Nephron (organoid): Measurements from ENCODE around the gene TRH.

Experiments
- H3K27ac Mint-ChIP-seq, 3 experiments: 2 replicates each; pipeline ENCODE4 v1.8.0; 2020; ENCODE audit warnings: mixed read lengths in 3 of 3, mild to moderate bottlenecking in 2 of 3, moderate library complexity in 1 of 3
- H3K27me3 Mint-ChIP-seq: 2 replicates; pipeline ENCODE4 v1.8.0; 2021; ENCODE audit warnings: low read depth, mild to moderate bottlenecking, moderate library complexity, mixed read lengths
- H3K36me3 Mint-ChIP-seq: 2 replicates; pipeline ENCODE4 v1.8.0; 2020; ENCODE audit warnings: low read depth, mixed read lengths
- H3K4me1 Mint-ChIP-seq: 2 replicates; pipeline ENCODE4 v1.8.0; 2020; ENCODE audit warnings: mixed read lengths
- H3K4me3 Mint-ChIP-seq, 3 experiments: 2 replicates each; pipeline ENCODE4 v1.8.0; 2020; ENCODE audit warnings: mild to moderate bottlenecking in 3 of 3, mixed read lengths in 3 of 3, moderate library complexity in 2 of 3
- H3K9me3 Mint-ChIP-seq: 2 replicates; pipeline ENCODE4 v1.8.0; 2020; ENCODE audit warnings: mixed read lengths
- CTCF ChIP-seq, 3 experiments: fragments of 200-600 bp; sonication (generic); IDR thresholded peaks; one replicate each; pipeline ENCODE4 v1.5.0; 2021; ENCODE audit warnings: antibody characterized with exemption in 3 of 3; ENCODE audit not compliant: unreplicated experiment in 3 of 3

TRH gene

DNA sequence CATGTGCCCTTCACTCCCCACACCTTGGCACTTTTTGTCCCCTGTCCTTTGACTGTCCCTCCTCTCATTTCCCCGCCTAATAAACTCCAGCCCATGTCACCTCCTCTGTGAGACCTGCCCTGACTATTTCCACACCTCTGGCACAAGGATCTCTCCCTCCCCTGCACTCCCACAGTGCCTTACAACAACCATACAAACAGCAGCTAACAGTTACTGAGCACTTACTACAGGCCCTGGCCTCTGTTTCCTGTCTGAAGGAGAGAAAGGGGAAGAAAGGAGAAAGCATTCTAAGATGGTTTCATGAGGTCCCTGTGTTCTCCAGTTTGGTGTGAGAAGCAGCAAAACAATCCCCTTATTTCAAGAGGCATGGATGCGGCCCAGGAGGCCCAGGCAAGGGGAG is 20.0 kb upstream of the TRH start:
- no peaks in the 10 kb centered on the region for H3K9me3 Mint-ChIP-seq
- H3K4me3 Mint-ChIP-seq = no peak overlapping the region
- no peaks in the 10 kb centered on the region for H3K36me3 Mint-ChIP-seq
- H3K4me1 Mint-ChIP-seq = peaks cover 19% of the 10 kb centered on the region
- peaks cover 16% of the 10 kb centered on the region for H3K27me3 Mint-ChIP-seq
- no peak for TF ChIP-seq CTCF (IDR thresholded peaks at IDR 0.05; ENCODE audit: unreplicated experiment in 3 of 3)
- H3K27ac Mint-ChIP-seq = peak overlapping the region in 1 of 3 experiments; percentile 14

DNA sequence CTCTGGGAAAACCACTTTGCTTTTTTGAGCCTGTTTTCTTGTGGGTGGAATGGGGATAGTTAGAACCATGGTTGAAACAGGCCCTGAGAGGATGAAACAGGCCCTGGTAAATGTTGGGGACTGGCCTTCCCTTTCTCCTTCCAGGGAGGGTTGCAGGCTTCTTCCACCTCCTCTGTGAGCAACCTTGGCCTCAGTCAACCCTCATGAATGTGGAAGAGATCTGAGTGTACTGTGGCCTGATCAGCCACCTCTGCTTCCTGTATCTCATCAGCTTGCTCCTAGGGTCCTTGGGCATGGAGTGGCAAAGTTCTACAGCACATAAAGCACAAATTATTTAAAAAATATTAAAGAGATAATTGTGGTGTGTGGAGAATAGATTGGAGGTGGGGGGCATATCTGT is 17.6 kb upstream of the TRH start:
- Mint-ChIP-seq H3K27ac (no peak overlapping the region), H3K4me1 (peaks cover 19% of the 10 kb centered on the region), H3K36me3 (no peaks in the 10 kb centered on the region), H3K9me3 (no peaks in the 10 kb centered on the region), H3K4me3 (no peak overlapping the region), H3K27me3 (peaks cover 20% of the 10 kb centered on the region)
- TF ChIP-seq CTCF (IDR thresholded peaks at IDR 0.05; ENCODE audit: unreplicated experiment in 3 of 3) = no peak

- peaks cover 21% of the 10 kb centered on the region for H3K27me3 Mint-ChIP-seq
- no peak overlapping the region for H3K27ac Mint-ChIP-seq
- H3K36me3 Mint-ChIP-seq = no peaks in the 10 kb centered on the region
- H3K9me3 Mint-ChIP-seq = no peaks in the 10 kb centered on the region
- peaks cover 6% of the 10 kb centered on the region for H3K4me1 Mint-ChIP-seq
- TF ChIP-seq CTCF (IDR thresholded peaks at IDR 0.05; ENCODE audit: unreplicated experiment in 3 of 3) = no peak
- no peak overlapping the region for H3K4me3 Mint-ChIP-seq
Measured at GRCh38 chr3:129958755-129959154, 15.8 kb upstream of the TRH start.

DNA sequence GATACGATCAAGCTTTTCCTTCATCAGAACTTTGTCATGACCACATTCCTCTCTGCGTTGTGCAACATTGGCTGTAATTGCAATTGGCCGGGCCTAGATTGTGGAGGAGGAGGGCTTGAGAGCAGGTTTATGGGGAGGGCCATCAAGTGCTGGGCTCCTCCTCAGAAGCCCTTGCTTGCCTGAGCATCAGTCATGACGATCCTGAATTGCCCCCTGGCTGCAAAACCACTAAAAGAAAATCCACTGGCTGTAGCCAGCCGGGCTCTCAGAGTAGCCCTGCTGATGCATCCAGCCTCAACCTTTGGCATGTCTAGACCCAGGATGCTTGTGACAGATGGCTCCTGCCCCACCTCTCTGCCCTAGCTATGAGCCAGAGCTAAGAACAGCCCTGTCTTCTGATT is 13.4 kb upstream of the TRH start:
- H3K9me3 Mint-ChIP-seq = no peaks in the 10 kb centered on the region
- H3K27ac Mint-ChIP-seq = no peak overlapping the region
- H3K27me3 Mint-ChIP-seq = peaks cover 25% of the 10 kb centered on the region
- no peaks in the 10 kb centered on the region for H3K36me3 Mint-ChIP-seq
- TF ChIP-seq CTCF (IDR thresholded peaks at IDR 0.05; ENCODE audit: unreplicated experiment in 3 of 3) = no peak
- no peak overlapping the region for H3K4me3 Mint-ChIP-seq
- H3K4me1 Mint-ChIP-seq = no peaks in the 10 kb centered on the region

- Mint-ChIP-seq H3K4me3 (no peak overlapping the region), H3K9me3 (no peaks in the 10 kb centered on the region), H3K36me3 (no peaks in the 10 kb centered on the region), H3K27ac (no peak overlapping the region), H3K27me3 (peaks cover 30% of the 10 kb centered on the region), H3K4me1 (no peaks in the 10 kb centered on the region)
- TF ChIP-seq CTCF (IDR thresholded peaks at IDR 0.05; ENCODE audit: unreplicated experiment in 3 of 3) = no peak
Measured at GRCh38 chr3:129962600-129962999, 11.9 kb upstream of the TRH start.

- no peak overlapping the region for H3K27ac Mint-ChIP-seq
- H3K4me3 Mint-ChIP-seq = no peak overlapping the region
- peaks cover 4% of the 10 kb centered on the region for H3K4me1 Mint-ChIP-seq
- TF ChIP-seq CTCF (IDR thresholded peaks at IDR 0.05; ENCODE audit: unreplicated experiment in 3 of 3) = no peak
- H3K27me3 Mint-ChIP-seq = peaks cover 34% of the 10 kb centered on the region
- no peaks in the 10 kb centered on the region for H3K9me3 Mint-ChIP-seq
- no peaks in the 10 kb centered on the region for H3K36me3 Mint-ChIP-seq
Measured at GRCh38 chr3:129965937-129966336, 8.6 kb upstream of the TRH start.
